ENCODE measurements around the gene UBAP1.
A peak's percentile ranks its signal among the peaks of the same experiment; 100 is the strongest.

DNA sequence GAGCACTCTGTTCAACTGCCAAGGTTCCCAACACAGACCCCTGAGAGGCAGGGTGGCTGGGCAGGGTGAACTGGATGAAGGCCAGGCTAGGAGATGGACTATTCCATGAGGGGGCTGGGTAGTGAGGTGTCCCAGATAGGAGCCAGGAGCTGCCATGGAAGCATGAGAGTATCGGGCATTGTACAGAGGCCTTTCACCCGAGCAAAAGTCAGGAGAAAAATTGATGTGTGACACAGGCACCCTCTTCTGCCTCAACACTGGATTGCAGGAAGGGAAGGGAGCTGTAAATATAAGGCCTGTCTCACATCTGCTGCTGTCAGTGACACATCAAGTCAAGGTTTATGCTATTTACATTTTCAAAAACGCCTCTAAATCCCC lies 74.6 kb downstream of the UBAP1 start:
- TF ChIP-seq, protein P1, sequence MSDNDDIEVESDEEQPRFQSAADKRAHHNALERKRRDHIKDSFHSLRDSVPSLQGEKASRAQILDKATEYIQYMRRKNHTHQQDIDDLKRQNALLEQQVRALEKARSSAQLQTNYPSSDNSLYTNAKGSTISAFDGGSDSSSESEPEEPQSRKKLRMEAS (CRISPR knock-in tag; IDR thresholded peaks at IDR 0.05) = no peak
- TF ChIP-seq POLR2G (IDR thresholded peaks at IDR 0.05; ENCODE audit: low read depth, low read length) (no peak), TEAD4 (IDR thresholded peaks at IDR 0.05; ENCODE audit: low read length) (no peak), TEAD4 (CRISPR knock-in tag; IDR thresholded peaks at IDR 0.05; ENCODE audit: borderline replicate concordance) (no peak), POLR2AphosphoS5 (IDR thresholded peaks at IDR 0.05; ENCODE audit: control insufficient read depth, insufficient read depth, low read depth, low read length) (no peak), RBBP5 (IDR thresholded peaks at IDR 0.05; ENCODE audit: borderline replicate concordance, insufficient read depth, low read length, poor library complexity, severe bottlenecking) (no peak), BHLHE40 (IDR thresholded peaks at IDR 0.05; ENCODE audit: low read length) (no peak), ZNF644 (tag; IDR thresholded peaks at IDR 0.05; ENCODE audit: low read depth) (no peak)
- TF ChIP-seq, protein P2, sequence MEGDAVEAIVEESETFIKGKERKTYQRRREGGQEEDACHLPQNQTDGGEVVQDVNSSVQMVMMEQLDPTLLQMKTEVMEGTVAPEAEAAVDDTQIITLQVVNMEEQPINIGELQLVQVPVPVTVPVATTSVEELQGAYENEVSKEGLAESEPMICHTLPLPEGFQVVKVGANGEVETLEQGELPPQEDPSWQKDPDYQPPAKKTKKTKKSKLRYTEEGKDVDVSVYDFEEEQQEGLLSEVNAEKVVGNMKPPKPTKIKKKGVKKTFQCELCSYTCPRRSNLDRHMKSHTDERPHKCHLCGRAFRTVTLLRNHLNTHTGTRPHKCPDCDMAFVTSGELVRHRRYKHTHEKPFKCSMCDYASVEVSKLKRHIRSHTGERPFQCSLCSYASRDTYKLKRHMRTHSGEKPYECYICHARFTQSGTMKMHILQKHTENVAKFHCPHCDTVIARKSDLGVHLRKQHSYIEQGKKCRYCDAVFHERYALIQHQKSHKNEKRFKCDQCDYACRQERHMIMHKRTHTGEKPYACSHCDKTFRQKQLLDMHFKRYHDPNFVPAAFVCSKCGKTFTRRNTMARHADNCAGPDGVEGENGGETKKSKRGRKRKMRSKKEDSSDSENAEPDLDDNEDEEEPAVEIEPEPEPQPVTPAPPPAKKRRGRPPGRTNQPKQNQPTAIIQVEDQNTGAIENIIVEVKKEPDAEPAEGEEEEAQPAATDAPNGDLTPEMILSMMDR (IDR thresholded peaks at IDR 0.05 in 2 of 3, conservative IDR thresholded peaks at IDR 0.05 in 1 of 3; ENCODE audit: insufficient read depth in 2 of 3, low read depth in 1 of 3, low read length in 3 of 3) = peak in 2 of 3 experiments; percentile 8 to 20; a peak in 1 of 6 replicates
- TF ChIP-seq, protein P3, sequence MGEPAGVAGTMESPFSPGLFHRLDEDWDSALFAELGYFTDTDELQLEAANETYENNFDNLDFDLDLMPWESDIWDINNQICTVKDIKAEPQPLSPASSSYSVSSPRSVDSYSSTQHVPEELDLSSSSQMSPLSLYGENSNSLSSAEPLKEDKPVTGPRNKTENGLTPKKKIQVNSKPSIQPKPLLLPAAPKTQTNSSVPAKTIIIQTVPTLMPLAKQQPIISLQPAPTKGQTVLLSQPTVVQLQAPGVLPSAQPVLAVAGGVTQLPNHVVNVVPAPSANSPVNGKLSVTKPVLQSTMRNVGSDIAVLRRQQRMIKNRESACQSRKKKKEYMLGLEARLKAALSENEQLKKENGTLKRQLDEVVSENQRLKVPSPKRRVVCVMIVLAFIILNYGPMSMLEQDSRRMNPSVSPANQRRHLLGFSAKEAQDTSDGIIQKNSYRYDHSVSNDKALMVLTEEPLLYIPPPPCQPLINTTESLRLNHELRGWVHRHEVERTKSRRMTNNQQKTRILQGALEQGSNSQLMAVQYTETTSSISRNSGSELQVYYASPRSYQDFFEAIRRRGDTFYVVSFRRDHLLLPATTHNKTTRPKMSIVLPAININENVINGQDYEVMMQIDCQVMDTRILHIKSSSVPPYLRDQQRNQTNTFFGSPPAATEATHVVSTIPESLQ (CRISPR knock-in tag; IDR thresholded peaks at IDR 0.05) = no peak
- TF ChIP-seq, protein P4, sequence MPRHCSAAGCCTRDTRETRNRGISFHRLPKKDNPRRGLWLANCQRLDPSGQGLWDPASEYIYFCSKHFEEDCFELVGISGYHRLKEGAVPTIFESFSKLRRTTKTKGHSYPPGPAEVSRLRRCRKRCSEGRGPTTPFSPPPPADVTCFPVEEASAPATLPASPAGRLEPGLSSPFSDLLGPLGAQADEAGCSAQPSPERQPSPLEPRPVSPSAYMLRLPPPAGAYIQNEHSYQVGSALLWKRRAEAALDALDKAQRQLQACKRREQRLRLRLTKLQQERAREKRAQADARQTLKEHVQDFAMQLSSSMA (CRISPR knock-in tag; IDR thresholded peaks at IDR 0.05) = no peak
- TF ChIP-seq, protein P5, sequence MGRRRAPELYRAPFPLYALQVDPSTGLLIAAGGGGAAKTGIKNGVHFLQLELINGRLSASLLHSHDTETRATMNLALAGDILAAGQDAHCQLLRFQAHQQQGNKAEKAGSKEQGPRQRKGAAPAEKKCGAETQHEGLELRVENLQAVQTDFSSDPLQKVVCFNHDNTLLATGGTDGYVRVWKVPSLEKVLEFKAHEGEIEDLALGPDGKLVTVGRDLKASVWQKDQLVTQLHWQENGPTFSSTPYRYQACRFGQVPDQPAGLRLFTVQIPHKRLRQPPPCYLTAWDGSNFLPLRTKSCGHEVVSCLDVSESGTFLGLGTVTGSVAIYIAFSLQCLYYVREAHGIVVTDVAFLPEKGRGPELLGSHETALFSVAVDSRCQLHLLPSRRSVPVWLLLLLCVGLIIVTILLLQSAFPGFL (CRISPR knock-in tag; IDR thresholded peaks at IDR 0.05) = no peak
- TF ChIP-seq, protein P6, sequence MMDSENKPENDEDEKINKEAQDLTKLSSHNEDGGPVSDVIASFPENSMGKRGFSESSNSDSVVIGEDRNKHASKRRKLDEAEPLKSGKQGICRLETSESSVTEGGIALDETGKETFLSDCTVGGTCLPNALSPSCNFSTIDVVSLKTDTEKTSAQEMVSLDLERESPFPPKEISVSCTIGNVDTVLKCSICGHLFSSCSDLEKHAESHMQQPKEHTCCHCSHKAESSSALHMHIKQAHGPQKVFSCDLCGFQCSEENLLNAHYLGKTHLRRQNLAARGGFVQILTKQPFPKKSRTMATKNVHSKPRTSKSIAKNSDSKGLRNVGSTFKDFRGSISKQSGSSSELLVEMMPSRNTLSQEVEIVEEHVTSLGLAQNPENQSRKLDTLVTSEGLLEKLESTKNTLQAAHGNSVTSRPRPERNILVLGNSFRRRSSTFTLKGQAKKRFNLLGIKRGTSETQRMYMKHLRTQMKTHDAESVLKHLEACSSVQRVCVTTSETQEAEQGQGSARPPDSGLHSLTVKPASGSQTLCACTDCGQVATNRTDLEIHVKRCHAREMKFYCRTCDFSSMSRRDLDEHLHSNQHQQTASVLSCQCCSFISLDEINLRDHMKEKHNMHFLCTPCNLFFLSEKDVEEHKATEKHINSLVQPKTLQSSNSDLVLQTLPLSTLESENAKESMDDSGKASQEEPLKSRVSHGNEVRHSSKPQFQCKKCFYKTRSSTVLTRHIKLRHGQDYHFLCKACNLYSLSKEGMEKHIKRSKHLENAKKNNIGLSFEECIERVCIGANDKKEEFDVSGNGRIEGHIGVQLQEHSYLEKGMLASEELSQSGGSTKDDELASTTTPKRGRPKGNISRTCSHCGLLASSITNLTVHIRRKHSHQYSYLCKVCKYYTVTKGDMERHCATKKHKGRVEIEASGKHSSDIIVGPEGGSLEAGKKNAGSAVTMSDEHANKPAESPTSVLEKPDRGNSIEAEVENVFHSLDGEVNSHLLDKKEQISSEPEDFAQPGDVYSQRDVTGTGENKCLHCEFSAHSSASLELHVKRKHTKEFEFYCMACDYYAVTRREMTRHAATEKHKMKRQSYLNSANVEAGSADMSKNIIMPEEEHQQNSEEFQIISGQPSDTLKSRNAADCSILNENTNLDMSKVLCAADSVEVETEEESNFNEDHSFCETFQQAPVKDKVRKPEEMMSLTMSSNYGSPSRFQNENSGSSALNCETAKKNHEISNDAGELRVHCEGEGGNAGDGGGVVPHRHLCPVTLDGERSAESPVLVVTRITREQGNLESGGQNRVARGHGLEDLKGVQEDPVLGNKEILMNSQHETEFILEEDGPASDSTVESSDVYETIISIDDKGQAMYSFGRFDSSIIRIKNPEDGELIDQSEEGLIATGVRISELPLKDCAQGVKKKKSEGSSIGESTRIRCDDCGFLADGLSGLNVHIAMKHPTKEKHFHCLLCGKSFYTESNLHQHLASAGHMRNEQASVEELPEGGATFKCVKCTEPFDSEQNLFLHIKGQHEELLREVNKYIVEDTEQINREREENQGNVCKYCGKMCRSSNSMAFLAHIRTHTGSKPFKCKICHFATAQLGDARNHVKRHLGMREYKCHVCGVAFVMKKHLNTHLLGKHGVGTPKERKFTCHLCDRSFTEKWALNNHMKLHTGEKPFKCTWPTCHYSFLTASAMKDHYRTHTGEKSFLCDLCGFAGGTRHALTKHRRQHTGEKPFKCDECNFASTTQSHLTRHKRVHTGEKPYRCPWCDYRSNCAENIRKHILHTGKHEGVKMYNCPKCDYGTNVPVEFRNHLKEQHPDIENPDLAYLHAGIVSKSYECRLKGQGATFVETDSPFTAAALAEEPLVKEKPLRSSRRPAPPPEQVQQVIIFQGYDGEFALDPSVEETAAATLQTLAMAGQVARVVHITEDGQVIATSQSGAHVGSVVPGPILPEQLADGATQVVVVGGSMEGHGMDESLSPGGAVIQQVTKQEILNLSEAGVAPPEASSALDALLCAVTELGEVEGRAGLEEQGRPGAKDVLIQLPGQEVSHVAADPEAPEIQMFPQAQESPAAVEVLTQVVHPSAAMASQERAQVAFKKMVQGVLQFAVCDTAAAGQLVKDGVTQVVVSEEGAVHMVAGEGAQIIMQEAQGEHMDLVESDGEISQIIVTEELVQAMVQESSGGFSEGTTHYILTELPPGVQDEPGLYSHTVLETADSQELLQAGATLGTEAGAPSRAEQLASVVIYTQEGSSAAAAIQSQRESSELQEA (IDR thresholded peaks at IDR 0.05; ENCODE audit: low read depth) = no peak
